ENCODE results near the gene ARL4C.

Gene ARL4C, protein sequence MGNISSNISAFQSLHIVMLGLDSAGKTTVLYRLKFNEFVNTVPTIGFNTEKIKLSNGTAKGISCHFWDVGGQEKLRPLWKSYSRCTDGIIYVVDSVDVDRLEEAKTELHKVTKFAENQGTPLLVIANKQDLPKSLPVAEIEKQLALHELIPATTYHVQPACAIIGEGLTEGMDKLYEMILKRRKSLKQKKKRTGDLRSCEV

DNA sequence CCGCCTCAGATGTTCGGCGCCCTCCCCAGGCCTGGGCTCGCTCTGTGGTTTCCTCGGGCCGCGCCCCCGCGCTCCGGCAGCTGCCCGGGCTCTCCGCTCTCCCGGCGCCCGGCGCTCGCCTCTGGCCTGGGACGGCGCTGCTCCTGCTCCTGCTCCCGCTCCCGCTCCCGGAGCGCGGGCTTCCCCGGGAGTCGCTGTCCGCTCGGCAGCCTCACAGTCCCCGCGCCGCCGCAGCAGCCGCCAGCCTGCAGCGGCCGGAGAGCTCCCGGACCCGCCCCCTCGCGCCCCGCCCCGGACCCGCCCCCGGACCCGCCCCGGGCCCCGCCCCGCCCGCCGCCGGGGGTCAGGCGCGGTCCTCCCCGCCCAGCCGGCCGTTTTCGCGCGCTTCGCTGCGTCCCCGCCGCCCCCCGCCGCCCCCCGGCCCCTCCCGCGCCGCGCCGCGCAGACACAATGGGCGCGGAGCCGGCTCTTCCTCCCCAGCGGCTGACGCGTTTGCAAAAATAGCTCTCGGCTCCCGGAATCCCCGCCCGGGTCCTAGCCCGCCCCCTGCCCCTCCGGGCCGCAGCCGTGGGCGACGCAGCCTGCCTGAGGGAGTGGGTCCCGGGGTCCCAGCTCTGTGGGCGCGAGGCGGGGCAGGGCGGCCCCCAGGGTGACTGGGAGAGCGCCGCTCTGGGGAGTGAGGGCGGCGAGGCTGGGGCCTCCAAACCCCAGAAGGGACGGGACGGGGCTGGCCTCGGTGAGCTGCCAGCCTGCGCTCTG is at the start of gene ARL4C:
Gene ARL4C, minus strand, starts transcription at position 247 of the 759 bp plus-strand sequence. CDS start 495 bp downstream, outside the sequence.
- peak; percentile 49 to 59 for DNase-seq (ENCODE audit: low read depth in 1 of 2, low spot score in 1 of 2)

DNA sequence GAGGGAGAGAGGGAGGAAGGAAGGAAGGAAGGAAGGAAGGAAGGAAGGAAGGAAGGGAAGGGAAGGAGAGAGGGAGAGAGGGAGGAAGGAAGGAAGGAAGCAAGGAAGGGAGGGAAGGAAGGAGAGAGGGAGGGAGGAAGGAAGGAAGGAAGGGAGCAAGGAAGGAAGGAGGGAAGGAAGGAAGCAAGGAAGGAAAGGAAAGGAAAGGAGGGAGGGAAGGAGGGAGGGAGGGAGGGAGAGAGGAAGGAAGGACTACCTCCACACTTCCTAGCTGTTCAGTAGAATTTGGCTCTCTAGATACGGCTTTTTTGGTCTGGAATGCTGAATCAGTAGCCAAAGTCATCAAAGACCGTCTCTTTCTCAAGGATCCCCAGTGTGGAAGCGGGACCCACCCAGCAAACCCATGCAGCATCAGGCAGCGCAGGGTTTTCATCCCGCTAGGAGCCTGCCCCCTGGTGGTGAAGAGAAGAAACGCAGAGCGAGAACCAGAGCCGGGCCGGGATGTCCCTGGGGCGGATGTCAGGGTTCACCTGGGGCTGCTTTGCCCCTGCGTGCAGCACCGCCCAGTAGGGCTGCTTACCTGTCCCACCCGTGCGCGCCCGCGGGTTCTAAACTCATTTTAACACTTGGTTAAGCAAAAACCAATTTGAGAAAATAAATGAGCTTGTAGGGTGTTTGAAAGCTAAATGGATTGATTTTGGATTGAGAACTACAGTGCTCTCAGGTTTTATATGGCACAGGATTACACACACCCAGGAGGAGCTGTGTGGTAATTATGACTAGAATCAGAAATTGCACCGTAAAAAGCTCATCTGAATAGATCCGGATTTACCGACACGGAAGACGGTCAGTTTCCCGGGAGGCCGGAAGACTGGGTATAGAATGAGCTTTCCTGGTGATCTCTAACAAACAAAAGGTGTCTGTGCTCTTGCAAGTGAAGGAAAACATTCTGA is 48.1 kb upstream of the ARL4C start:
- DNase-seq (ENCODE audit: low read depth in 1 of 2, low spot score in 1 of 2), result peak; percentile 46 to 59

DNA sequence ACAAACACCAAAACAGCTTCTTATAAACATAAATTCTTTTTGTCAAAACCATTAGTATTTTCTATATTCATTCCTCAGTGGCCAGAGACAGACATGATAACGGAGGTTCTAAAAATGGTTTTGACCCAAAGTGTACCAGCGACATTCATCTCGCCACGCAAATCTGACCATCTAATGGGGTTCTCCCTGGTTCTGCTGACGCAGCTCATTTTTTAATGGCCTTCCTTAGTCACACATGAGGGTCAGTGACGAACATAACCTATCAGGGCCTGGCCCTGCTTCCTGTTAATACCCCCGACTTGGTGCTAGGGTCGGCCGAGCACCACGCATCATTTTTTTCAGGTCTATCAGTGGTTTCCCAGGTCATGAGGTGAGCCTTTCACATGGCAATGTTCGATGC is 45.9 kb upstream of the ARL4C start:
- no peak for DNase-seq (ENCODE audit: low read depth in 1 of 2, low spot score in 1 of 2)

DNA sequence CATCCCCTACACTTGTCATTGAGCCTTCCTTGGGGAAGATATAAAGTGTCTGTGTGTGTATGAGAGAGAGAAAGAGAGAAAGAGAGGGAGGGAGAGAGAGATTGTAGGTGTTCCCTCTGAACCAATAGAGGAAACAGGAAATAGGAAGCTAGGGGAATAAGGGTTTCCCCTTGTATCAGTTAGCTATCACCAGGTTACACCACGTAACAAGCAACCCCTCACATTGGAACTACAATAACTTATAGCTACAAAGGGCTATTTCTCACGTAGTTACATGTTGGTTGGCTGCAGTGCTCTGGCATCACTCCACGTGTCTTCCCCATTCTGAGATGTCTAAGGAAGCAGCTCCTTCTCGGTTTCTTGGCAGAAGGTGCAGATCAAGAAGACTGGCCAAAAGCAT is 41.0 kb upstream of the ARL4C start:
- DNase-seq (ENCODE audit: low read depth in 1 of 2, low spot score in 1 of 2), result no peak

DNA sequence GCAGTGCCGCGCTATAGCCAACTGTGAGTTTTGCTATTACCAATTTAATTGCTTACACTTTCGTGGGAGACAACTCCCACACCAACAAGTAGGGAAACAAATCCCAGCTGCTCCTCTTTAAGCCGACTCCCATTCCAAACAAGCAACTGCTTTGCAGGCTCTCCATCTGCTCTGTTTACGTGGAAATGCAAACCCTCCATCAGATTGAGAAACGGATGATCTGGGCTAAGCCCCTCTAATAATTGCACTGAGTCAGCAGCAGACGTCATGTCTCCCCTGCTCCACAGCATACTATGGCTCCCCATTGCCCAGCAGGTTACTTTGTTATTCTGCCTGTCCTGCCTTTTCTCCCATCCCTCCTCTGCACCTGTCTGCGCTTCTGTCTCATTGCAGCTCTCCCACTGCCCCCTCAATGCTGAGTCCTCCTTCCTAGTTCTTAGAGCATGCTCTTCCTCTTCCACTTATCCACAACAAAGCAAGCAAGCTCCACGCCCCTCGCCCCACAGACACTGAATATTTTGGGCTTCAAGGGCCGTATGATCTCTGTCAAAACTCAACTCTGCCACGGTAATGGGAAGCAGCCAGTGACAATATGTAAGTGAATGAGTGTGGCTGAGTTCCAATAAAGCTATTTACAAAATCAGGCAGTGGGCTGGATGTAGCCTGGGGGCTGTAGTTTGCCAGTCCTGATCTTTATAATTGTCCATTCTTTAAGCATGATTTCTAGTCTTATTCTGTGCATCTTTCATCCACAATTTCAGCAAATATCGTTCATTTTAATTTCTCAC is 39.5 kb upstream of the ARL4C start:
- DNase-seq (ENCODE audit: low read depth in 1 of 2, low spot score in 1 of 2), result no peak

DNA sequence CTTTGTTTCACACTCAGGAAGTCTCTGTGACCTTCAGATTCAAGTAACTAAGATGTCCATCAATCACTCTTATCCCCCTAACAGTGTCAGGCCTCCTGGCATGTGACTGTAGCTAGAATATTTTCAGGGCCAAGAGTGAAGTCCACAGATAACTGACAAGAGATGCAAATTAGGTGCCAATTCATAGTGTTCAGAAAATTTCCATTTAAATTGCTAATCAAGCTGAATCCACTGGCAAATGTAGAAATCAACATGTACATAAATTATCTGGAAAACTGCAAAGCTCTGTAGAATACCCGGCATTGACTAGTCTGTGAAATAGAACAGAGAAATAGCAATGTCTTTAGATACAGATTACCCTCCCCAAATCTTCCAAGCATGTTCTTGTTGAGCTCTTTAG is 38.6 kb upstream of the ARL4C start:
- no peak for DNase-seq (ENCODE audit: low read depth in 1 of 2, low spot score in 1 of 2)

DNA sequence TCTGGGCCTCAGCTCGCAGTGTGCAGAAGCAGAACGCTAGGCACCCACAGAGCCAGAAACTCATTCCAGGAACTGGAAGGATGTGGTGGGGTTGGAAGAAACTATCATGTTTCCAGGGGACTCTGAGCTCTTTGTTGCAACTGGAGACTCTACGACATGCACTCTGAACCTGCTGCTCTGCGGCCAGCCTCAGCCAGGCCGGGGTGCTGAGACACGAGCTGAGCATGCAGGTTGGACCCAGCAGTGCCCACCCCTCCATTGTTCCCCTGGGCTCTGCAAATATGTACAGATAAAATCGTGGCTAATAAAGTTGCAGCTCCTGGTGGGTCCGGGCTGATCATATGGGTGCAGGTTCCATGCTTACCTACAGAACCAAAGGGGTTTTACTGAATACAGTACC is 37.6 kb upstream of the ARL4C start:
- DNase-seq (ENCODE audit: low read depth in 1 of 2, low spot score in 1 of 2), result no peak

DNA sequence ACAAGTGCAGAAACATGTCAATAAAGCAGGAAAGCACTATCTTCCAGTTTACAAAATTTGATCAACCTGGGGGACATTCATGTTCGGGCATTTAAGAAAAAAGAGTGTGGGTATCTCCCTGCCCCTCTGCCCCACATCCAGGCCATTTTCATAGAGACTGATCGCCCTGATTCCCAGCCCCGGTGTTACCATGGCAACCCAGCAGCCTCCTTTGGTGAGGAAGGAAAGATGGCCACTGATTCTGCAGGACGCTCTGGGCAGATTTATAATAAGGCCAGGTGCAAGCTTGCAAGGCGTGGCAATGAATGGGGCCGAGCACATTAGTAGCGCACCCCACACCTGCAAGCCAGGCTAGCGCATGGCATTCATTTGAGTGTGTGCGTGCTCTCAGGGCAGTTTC is 36.7 kb upstream of the ARL4C start:
- no peak for DNase-seq (ENCODE audit: low read depth in 1 of 2, low spot score in 1 of 2)

DNA sequence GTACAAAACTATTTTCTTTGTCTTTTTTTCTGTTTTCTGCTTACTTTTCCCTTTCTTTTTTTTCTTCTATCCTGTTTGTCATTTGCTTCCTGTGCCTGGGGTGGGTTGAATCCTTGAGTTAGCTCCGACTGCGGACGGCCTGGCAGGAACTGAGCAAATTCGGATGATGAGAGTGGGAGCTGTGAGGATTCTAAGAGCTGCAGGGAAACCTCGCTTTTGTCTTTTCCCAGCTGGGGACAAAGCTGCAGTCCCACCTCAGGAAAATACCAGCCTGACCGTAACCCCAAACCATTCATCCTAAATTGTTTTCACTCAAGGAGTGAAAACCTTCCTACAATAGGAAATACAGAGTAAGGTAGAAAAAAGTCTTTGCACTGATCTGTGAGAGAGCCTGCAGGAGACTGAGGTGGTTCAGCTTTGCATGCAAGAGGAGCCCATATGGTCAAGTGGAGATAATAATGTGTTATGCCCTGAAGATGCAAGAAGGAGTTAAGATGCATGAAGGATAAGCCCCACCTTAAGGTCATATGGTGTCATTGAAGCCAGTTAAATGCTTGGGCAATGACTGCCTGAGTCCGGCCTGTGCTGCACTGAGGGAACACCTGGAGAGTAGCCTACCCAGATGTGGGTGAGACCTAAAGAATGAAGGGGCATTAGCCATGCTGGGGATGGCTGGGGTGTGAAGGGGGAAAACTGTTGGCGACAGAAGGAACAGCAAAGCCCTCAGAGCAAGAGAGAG is 31.7 kb upstream of the ARL4C start:
- no peak for DNase-seq (ENCODE audit: low read depth in 1 of 2, low spot score in 1 of 2)

DNA sequence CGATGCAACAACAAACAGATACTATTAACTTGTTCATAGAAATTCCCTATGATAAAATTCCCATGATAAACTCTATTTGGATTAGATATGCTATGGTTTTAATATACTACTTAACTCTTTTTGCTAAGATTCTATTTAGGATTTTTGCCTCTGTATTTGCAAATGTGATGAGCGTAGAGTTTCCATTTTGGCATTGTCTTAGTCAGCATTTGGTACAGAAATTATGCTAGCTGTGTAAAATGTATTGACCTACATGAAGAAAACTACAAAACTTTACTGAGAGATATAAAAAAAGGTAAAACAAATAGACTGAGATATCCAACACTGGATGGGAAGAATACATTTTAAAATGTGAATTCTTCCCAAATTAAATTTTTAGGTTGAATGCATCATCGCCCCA is 29.8 kb upstream of the ARL4C start:
- no peak for DNase-seq (ENCODE audit: low read depth in 1 of 2, low spot score in 1 of 2)

DNA sequence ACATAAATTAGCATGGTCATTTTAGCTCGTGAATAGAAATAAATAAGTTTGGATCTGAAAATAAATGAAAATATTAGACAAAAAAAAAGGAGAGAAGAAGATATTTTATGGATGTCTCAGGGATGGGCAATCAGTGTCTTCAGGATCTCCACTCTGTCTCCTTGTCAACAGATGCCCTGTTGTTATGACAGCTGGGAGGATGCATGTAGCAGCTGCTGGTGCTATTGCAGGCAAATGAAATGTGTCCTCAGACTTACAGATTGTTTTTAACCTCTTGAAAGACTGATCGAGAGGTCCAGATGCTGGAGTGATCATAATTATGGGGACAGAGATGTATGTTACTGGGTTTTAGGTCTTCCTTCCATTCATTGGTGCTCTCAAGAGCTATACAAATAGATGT is 24.7 kb upstream of the ARL4C start:
- no peak for DNase-seq (ENCODE audit: low read depth in 1 of 2, low spot score in 1 of 2)

DNA sequence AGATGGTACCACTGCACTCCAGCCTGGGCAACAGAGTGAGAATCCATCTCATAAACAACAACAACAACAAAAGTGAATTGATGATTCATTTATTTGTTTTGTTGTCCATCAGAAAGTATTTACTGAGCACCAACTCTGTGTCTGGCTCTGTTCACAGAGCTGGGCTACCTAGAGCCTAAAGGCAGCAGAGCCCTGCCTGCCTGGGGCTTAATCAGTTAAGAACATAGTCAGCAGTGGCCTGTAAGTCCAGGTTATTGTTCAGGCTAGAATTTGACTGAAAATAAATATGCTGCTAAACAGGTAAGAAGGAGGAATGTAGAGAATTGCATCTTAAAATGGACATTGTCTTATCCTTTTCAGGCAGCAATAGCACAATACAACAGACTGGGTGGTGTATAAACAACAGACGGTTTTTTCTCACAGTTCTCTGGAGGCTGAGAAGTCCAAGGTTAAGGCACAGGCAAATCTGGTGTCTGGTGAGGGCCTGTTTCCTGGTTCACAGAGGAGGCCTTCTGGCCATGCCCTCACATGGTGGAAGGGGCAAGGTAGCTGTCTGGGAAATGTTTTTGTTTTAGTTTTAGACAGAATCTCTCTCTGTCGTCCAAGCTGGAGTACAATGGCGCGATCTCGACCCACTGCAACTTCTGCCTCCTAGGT is 22.2 kb upstream of the ARL4C start:
- DNase-seq (ENCODE audit: low read depth in 1 of 2, low spot score in 1 of 2), result no peak

DNA sequence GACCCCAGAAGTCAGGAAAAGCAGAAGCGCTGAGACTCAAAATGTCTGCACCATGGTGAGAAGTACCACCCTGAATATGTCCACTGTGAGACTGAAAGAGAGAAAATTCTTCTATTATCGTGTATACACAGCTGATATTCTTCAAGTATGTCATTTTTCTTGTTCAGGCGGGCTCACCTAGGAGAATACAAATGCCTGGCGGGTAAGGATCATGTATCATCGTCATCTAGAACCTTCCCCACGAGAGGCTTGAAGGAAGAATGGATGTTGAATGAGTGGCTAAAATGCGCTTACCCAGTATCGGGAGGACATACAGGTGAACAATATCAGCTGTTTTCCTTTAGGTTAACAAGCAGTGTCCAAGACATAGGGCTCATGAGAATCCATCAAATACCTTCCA is 21.1 kb upstream of the ARL4C start:
- no peak for DNase-seq (ENCODE audit: low read depth in 1 of 2, low spot score in 1 of 2)

DNA sequence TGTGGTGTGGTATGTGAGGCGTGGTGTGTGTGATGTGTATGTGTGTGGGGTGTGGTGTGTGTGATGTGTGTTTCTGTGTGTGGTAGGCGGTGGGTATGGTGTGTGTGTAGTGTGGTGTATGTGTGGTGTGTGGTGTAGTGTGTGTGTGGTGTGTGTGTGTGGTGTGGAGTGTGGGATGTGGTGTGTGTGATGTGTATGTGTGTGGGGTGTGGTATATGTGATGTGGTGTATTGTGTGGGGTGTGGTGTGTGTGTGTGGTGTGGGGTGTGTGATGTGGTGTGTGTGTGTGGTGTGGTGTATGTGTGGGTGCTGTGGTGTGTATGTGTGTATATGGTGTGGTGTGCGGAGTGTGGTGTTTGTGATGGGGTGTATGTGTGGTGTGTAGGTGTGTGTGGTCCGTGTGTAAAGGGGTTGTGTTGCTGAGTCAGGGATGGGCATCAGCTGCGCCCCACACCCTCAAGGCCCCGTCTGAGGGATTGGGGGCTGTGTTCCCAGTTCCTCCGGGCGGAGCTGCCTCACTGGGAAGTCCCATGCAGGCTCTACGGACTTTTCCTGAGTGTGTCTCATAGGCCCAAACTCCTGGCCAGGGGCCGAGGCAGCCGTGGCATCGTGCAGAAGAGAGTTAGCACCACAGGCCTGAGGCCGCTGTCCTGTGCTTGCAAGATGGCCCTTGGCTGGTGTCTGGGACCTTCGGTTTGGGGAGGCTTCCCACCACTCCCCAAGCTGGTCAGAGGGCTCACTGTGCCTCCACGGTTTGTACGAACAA is 18.2 kb upstream of the ARL4C start:
- no peak for DNase-seq (ENCODE audit: low read depth in 1 of 2, low spot score in 1 of 2)

DNA sequence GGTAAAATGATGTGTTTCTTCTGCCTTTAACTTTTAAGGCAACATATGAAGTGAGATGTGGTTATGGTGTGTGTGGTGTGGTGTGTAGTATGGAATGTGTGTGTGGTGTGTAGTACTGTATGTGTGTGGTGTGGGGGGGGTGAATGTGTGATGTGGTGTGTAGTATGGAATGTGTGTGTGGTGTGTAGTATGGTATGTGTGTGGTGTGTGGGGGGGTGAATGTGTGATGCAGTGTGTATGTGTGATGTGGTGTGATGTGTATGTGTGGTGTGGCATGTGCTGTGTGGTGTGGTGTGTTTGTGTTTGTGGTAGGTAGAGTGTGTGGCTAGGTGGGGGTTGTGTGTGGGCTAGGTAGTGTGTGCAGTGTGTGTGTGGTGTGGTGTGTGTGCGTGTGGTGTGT is 17.2 kb upstream of the ARL4C start:
- no peak for DNase-seq (ENCODE audit: low read depth in 1 of 2, low spot score in 1 of 2)

DNA sequence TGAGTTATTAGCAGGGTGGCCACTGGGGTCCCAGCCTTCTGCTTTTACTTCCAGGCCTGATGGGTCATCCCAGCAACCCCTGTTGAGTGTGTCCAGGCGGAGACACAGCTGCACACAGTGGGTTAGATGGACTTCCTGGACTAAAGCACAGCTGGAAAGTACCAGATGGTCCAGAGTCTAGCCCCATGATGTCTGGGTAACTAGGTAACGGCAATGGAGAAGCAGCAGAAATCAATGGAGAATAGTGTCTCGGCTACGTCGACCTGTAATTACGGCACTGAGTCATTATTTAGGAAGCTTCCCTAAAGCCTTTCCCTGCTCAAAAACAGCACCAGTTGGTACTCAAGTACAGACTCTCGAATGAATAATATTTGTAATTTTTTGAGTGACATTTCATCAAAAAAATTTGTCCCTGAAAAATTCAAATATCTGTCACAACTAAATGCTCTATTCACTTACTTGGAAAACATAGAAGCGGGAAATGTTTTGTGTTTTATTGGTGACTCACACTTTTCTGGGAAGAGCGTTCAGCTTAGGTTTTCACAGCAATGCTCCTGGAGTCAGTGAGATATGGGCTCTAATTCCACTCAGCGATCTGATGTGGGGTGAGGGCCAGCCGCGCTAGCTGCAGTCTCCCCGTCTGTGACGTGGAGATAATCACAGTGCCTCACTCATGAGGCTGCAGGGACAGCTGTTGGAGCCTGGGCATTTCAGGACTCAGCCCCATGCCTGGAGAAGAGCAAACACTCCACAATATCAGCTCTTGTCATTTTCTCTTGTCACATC is 16.2 kb upstream of the ARL4C start:
- DNase-seq (ENCODE audit: low read depth in 1 of 2, low spot score in 1 of 2), result no peak

DNA sequence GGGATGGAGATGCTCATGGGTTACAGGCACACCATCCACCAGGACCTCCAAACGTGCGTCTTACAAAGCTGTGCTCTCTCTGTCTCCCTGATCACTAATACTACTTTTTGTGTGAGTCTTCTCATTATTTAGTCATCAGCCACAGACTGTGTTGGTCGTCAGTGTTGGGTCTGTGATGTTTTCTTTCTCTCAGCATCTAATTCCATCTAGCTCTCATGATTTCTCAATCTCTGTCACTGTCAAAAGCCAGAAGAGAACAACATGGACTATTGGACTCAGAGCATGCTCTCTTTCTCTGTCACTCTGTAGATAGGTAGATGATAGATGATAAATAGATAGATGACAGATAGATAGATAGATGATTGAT is 6.0 kb upstream of the ARL4C start:
- DNase-seq (ENCODE audit: low read depth in 1 of 2, low spot score in 1 of 2), result no peak

DNA sequence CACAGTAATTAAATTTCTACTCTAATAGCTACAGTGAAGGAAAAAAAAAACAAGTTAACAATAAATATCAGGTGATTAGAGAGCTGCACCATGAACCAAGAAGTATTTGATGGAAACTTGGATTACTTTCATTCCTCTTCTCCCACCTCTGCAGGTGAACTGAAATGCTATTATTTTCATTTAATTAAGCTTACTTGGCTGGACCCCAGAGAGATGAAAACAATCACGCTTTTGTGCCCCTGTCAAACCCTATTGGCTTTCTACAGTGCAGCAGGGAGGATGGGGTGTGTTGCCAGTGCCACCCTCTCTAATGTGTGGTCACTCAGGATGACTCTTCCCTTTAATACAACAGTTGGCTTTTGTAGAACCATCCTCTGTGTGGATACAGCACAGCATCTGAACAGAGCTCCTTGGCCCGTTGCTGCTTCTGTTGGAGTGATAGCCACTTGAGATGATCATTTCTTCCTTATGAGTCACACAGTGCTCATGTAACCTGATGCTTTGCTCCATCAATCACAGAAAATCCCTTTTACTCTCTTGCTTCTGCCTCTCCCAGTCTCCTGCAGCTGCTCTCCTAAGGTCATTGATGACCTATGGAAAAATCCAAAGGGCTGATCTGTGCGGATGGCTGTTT is 5.5 kb upstream of the ARL4C start:
- DNase-seq (ENCODE audit: low read depth in 1 of 2, low spot score in 1 of 2), result no peak

Measured in stimulated activated CD4-positive, alpha-beta T cell treated with anti-CD3 and anti-CD28 coated beads, Interleukin-15, amount 100 ng/mL, for 1 hour (primary cell).